8988T (cell line): Measurements from ENCODE around the gene IL7R.

Source experiments
- DNase-seq: peaks from one replicate; pipeline ENCODE4 v3.0.0; 2011

Gene IL7R

GRCh38 chr5:35921930-35922329 is 65.2 kb downstream of the IL7R start:
- no peak for DNase-seq

- no peak for DNase-seq
Measured at GRCh38 chr5:35922468-35922867, 65.8 kb downstream of the IL7R start.

GRCh38 chr5:35924122-35924949 is 67.6 kb downstream of the IL7R start:
- no peak for DNase-seq

GRCh38 chr5:35924950-35925722 is 68.4 kb downstream of the IL7R start:
- peak; percentile 53 for DNase-seq

GRCh38 chr5:35926389-35927051 is 69.8 kb downstream of the IL7R start:
- no peak for DNase-seq
